IPS-NIHi11 (cell line): Measurements from ENCODE around the gene SPRED2.

ENCODE experiments used
- DNase-seq: peaks from one replicate; pipeline ENCODE4 v3.0.0; 2012; ENCODE audit warnings: mixed read lengths, low spot score

The SPRED2 gene

GRCh38 chr2:65438137-65438899 lies 5.9 kb upstream of the SPRED2 start:
- peak; percentile 65 for DNase-seq

- DNase-seq, result peak; percentile 60
These were observed 5.2 kb upstream of the SPRED2 start for GRCh38 chr2:65437392-65438135.

GRCh38 chr2:65436824-65437221 lies 4.4 kb upstream of the SPRED2 start:
- DNase-seq, result no peak

- DNase-seq, result peak; percentile 64
These were observed 3.9 kb upstream of the SPRED2 start for GRCh38 chr2:65436169-65436823.

GRCh38 chr2:65435625-65436168 lies 3.3 kb upstream of the SPRED2 start:
- DNase-seq, result peak; percentile 87

GRCh38 chr2:65434592-65435241 lies 2.3 kb upstream of the SPRED2 start:
- no peak for DNase-seq

- DNase-seq, result peak; percentile 29
These were observed 775 bp downstream of the SPRED2 start for GRCh38 chr2:65431421-65432226.

GRCh38 chr2:65430603-65431420 lies 1.6 kb downstream of the SPRED2 start:
- DNase-seq, result peak; percentile 38

- DNase-seq, result no peak
These were observed 2.4 kb downstream of the SPRED2 start for GRCh38 chr2:65429786-65430602.

GRCh38 chr2:65427532-65427931 lies 4.9 kb downstream of the SPRED2 start:
- no peak for DNase-seq

- DNase-seq, result no peak
These were observed 7.1 kb downstream of the SPRED2 start for GRCh38 chr2:65425276-65425675.

- no peak for DNase-seq
These were observed 8.0 kb downstream of the SPRED2 start for GRCh38 chr2:65424391-65424790.

GRCh38 chr2:65421432-65421748 lies 11.0 kb downstream of the SPRED2 start:
- DNase-seq, result no peak

- DNase-seq, result no peak
These were observed 11.5 kb downstream of the SPRED2 start for GRCh38 chr2:65420712-65421431.

- DNase-seq, result no peak
These were observed 14.8 kb downstream of the SPRED2 start for GRCh38 chr2:65417509-65418085.

- DNase-seq, result no peak
These were observed 15.5 kb downstream of the SPRED2 start for GRCh38 chr2:65416945-65417344.

- no peak for DNase-seq
These were observed 16.1 kb downstream of the SPRED2 start for GRCh38 chr2:65416321-65416720.

- DNase-seq, result no peak
These were observed 17.3 kb downstream of the SPRED2 start for GRCh38 chr2:65415091-65415490.

GRCh38 chr2:65413610-65414009 lies 18.8 kb downstream of the SPRED2 start:
- no peak for DNase-seq
